Activated T-cell treated with anti-CD3 and anti-CD28 coated beads, Interleukin-2, amount 50 U/mL, for 4 hours (primary cell): ENCODE data around the gene RAB3GAP1. TPM values are rescaled to one million over a fixed set of nuclear protein-coding genes. Genes with fewer than 3 reads are reported as not detected.

ENCODE experiments used
- ATAC-seq, 2 donors: fragments of 200-7000 bp; cut with Tn5 transposase; one replicate each; pipeline ENCODE4 v1.10.0; 2021
- DNase-seq: peaks from one replicate; pipeline ENCODE4 v3.0.0-alpha.2; 2020
- H3K27me3 Mint-ChIP-seq: one replicate; pipeline ENCODE4 v1.8.0; 2021; ENCODE audit warnings: low read depth, mixed read lengths
- H3K36me3 Mint-ChIP-seq: one replicate; pipeline ENCODE4 v1.8.0; 2022; ENCODE audit warnings: mixed read lengths; ENCODE audit not compliant: insufficient read depth
- H3K4me1 Mint-ChIP-seq: one replicate; pipeline ENCODE4 v1.8.0; 2021; ENCODE audit warnings: low read depth, mixed read lengths
- H3K4me3 Mint-ChIP-seq: one replicate; pipeline ENCODE4 v1.8.0; 2021; ENCODE audit warnings: mild to moderate bottlenecking, moderate library complexity, mixed read lengths
- H3K9me3 Mint-ChIP-seq: one replicate; pipeline ENCODE4 v1.8.0; 2021; ENCODE audit warnings: mixed read lengths
- total RNA-seq, 3 donors: library from RNA; stranded (reverse); gene quantifications; one replicate each; pipeline ENCODE4 v1.2.1, GENCODE V29; 2021

The RAB3GAP1 gene
- total RNA-seq, 3 donors from 2014 or later: 33.4 to 38.6 (median 36.7) TPM

DNA sequence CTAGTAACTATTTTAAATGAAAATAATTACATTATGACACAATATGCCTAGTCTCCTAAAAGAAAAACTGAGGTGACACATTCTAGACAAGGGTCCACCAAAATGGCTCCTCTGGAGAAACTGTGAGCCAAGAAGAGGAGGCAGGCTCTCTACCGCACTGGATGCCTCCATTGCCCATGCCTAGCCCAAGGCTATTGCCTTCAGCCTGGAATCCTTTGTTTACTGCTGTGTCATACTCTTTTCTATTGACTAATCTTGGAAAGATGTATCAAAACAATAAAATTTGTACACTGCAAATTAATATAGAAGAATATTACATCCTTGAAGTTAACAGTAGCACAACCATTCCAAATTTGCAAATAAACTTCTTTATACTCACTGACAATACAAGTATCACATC lies 167.1 kb downstream of the RAB3GAP1 start:
- H3K4me3 Mint-ChIP-seq: no peak overlapping the region
- no peaks in the 10 kb centered on the region for H3K27me3 Mint-ChIP-seq
- no peaks in the 10 kb centered on the region for H3K9me3 Mint-ChIP-seq
- no peak for DNase-seq
- H3K4me1 Mint-ChIP-seq: no peaks in the 10 kb centered on the region
- ATAC-seq: no peak
- H3K36me3 Mint-ChIP-seq: peaks cover 11% of the 10 kb centered on the region

Other genes starting within 250 kb of the RAB3GAP1 start
- not detected for gene ACMSD, start 213.7 kb upstream of the RAB3GAP1 start, total RNA-seq
- gene CCNT2, start 133.5 kb upstream of the RAB3GAP1 start, total RNA-seq: 10 to 100 TPM; 24.2 to 30.9 (median 26.5) TPM
- not detected for gene MAP3K19, start 4.8 kb upstream of the RAB3GAP1 start, total RNA-seq